ENCODE data around the gene MGARP.

GRCh38 chr4:139279760-139280620 is at the start of gene MGARP:
- TF ChIP-seq EP300 (IDR thresholded peaks at IDR 0.05) (no peak), POLR2A (IDR thresholded peaks at IDR 0.05) (no peak)
